HepG2 (cell line): Measurements from ENCODE around the gene PFKP.

Source experiments
- CCAR2 ChIP-seq: fragments of 200-400 bp; formaldehyde crosslinking; optimal IDR thresholded peaks from 2 replicates; pipeline ENCODE3; 2018; ENCODE audit warnings: low read depth, mild to moderate bottlenecking, low read length, moderate library complexity
- CREB1 ChIP-seq, 2 experiments: fragments of 450-650 bp in 1 of 2; IDR thresholded peaks; 2 replicates each; pipeline ENCODE4 v1.6.1; 2016 to 2017; ENCODE audit warnings: control low read depth in 1 of 2, mild to moderate bottlenecking in 1 of 2, missing compliant biosample characterization in 1 of 2, missing genetic modification characterization in 1 of 2
- CTCF ChIP-seq: sonication (generic); formaldehyde crosslinking; IDR thresholded peaks from 2 replicates; pipeline ENCODE4 v1.5.0; 2020; ENCODE audit warnings: mild to moderate bottlenecking, missing genetic modification reagents, moderate library complexity
- MZF1 ChIP-seq: sonication (generic); formaldehyde crosslinking; IDR thresholded peaks from 2 replicates; pipeline ENCODE4 v1.8.1; 2023; ENCODE audit warnings: mild to moderate bottlenecking, missing genetic modification reagents, borderline replicate concordance
- POLR2AphosphoS5 ChIP-seq: IDR thresholded peaks from 2 replicates; pipeline ENCODE4 v1.6.1; 2012; ENCODE audit warnings: low read depth, low read length
- SNAPC4 ChIP-seq: sonication (generic); formaldehyde crosslinking; IDR thresholded peaks from 2 replicates; pipeline ENCODE4 v1.4.0; 2020; ENCODE audit warnings: mild to moderate bottlenecking, missing genetic modification reagents
- ZFX ChIP-seq: sonication (generic); formaldehyde crosslinking; IDR thresholded peaks from 2 replicates; pipeline ENCODE4 v1.4.0; 2020; ENCODE audit warnings: mild to moderate bottlenecking, low read depth, missing genetic modification reagents, moderate library complexity
- ZNF644 ChIP-seq: IDR thresholded peaks from 2 replicates; pipeline ENCODE4 v1.6.1; 2016; ENCODE audit warnings: low read depth
- ZSCAN30 ChIP-seq: sonication (generic); formaldehyde crosslinking; IDR thresholded peaks from 2 replicates; pipeline ENCODE4 v1.5.0; 2020; ENCODE audit warnings: mild to moderate bottlenecking, missing genetic modification reagents
- ZSCAN5A ChIP-seq: sonication (generic); formaldehyde crosslinking; IDR thresholded peaks from 2 replicates; pipeline ENCODE4 v1.8.0; 2022; ENCODE audit warnings: mild to moderate bottlenecking, missing genetic modification reagents, borderline replicate concordance
- TF ChIP-seq, protein P1 (sequence below): IDR thresholded peaks from 2 replicates; pipeline ENCODE4 v1.6.1; 2016

GRCh38 chr10:3172081-3172445, 104.7 kb downstream of the PFKP start:
- TF ChIP-seq CREB1 (IDR thresholded peaks at IDR 0.05) (no peak), CREB1 (CRISPR knock-in tag; IDR thresholded peaks at IDR 0.05) (no peak), CCAR2 (no peak), CTCF (CRISPR knock-in tag) (no peak), ZFX (CRISPR knock-in tag) (no peak), ZNF644 (CRISPR knock-in tag) (no peak), MZF1 (CRISPR knock-in tag) (no peak), POLR2AphosphoS5 (no peak), SNAPC4 (no peak), ZSCAN30 (CRISPR knock-in tag) (no peak), ZSCAN5A (CRISPR knock-in tag) (no peak)
- TF ChIP-seq, protein P1, sequence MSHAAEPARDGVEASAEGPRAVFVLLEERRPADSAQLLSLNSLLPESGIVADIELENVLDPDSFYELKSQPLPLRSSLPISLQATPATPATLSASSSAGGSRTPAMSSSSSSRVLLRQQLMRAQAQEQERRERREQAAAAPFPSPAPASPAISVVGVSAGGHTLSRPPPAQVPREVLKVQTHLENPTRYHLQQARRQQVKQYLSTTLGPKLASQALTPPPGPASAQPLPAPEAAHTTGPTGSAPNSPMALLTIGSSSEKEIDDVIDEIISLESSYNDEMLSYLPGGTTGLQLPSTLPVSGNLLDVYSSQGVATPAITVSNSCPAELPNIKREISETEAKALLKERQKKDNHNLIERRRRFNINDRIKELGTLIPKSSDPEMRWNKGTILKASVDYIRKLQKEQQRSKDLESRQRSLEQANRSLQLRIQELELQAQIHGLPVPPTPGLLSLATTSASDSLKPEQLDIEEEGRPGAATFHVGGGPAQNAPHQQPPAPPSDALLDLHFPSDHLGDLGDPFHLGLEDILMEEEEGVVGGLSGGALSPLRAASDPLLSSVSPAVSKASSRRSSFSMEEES (CRISPR knock-in tag), result no peak
